H1 (cell line): ENCODE results near the gene PPP1R17. TPM values are rescaled to one million over a fixed set of nuclear protein-coding genes. Genes with fewer than 3 reads are reported as not detected.

ENCODE experiments used
- CTCF ChIA-PET: fragments of 300-600 bp; sonication (Branson Sonifier 250); formaldehyde crosslinking; loops from one replicate; lab custom pipeline; 2021; ENCODE audit not compliant: partially characterized antibody; lab: Charles Lee
- POLR2A ChIA-PET: fragments of 300-600 bp; sonication (Branson Sonifier 250); formaldehyde crosslinking; loops from one replicate; lab custom pipeline; 2021; ENCODE audit warnings: inconsistent platforms; ENCODE audit not compliant: partially characterized antibody; lab: Charles Lee
- DNase-seq, 2 experiments: peaks; one replicate each; pipeline versions ENCODE4 v3.0.0 to v3.0.0-alpha.2; 2010 to 2022; ENCODE audit warnings: low spot score in 2 of 2, low read depth in 1 of 2, mixed read lengths in 1 of 2
- FAIRE-seq: peaks from 2 replicates; lab custom pipeline; 2011; peaks lifted over from hg19 to GRCh38; lab: Jason Lieb, UNC
- H2AFZ ChIP-seq: 2 replicates; pipeline ENCODE4 v1.8.1; 2012; ENCODE audit warnings: low read length, inconsistent platforms
- H2AK5ac ChIP-seq: 2 replicates; pipeline ENCODE4 v1.6.1; 2013; ENCODE audit warnings: low read depth, low read length
- H2BK120ac ChIP-seq: replicated peaks from 2 replicates; pipeline ENCODE3; 2013; ENCODE audit warnings: low read depth, low read length, inconsistent platforms
- H2BK12ac ChIP-seq: 2 replicates; pipeline ENCODE4 v1.6.1; 2013; ENCODE audit warnings: low read depth, low read length
- H2BK15ac ChIP-seq: 2 replicates; pipeline ENCODE4 v1.6.1; 2013; ENCODE audit warnings: low read length
- H2BK20ac ChIP-seq: 2 replicates; pipeline ENCODE4 v1.6.1; 2013; ENCODE audit warnings: low read length
- H2BK5ac ChIP-seq: 2 replicates; pipeline ENCODE4 v1.6.1; 2013; ENCODE audit warnings: low read depth, low read length
- H3K14ac ChIP-seq: 2 replicates; pipeline ENCODE4 v1.6.1; 2013; ENCODE audit warnings: inconsistent platforms; ENCODE audit not compliant: insufficient read length
- H3K18ac ChIP-seq: 2 replicates; pipeline ENCODE4 v1.6.1; 2013; ENCODE audit warnings: low read length; ENCODE audit errors: extremely low read depth
- H3K23ac ChIP-seq: 2 replicates; pipeline ENCODE4 v1.6.1; 2013; ENCODE audit warnings: inconsistent platforms; ENCODE audit not compliant: insufficient read length
- H3K23me2 ChIP-seq: 2 replicates; pipeline ENCODE4 v1.6.1; 2013; ENCODE audit warnings: low read depth, low read length
- H3K27ac ChIP-seq: 2 replicates; pipeline ENCODE4 v1.6.1; 2011; ENCODE audit warnings: low read depth, low read length, inconsistent platforms
- H3K27me3 ChIP-seq, 4 experiments: replicated peaks in 1 of 4; 1 replicate in 1 of 4; 2 replicates in 3 of 4; pipeline versions ENCODE4 v1.6.1 to v1.8.1; 2011 to 2013; ENCODE audit warnings: low read length in 3 of 4, mild to moderate bottlenecking in 3 of 4, inconsistent platforms in 2 of 4, mixed read lengths in 2 of 4, moderate library complexity in 1 of 4; ENCODE audit not compliant: control insufficient read depth in 3 of 4, insufficient read depth in 3 of 4; ENCODE audit errors: extremely low read depth in 1 of 4
- H3K36me3 ChIP-seq, 4 experiments: 2 replicates each; pipeline versions ENCODE4 v1.6.1 to v1.8.1; 2011 to 2013; ENCODE audit warnings: mild to moderate bottlenecking in 4 of 4, low read length in 3 of 4, moderate library complexity in 2 of 4, control low read depth in 1 of 4, inconsistent platforms in 1 of 4; ENCODE audit not compliant: insufficient read depth in 4 of 4, control insufficient read depth in 2 of 4
- H3K4ac ChIP-seq: replicated peaks from 2 replicates; pipeline ENCODE3; 2013; ENCODE audit warnings: low read length, low read depth, mixed read lengths, inconsistent platforms; ENCODE audit not compliant: insufficient read length
- H3K4me1 ChIP-seq, 4 experiments: replicated peaks in 1 of 4; 1 replicate in 1 of 4; 2 replicates in 3 of 4; pipeline versions ENCODE4 v1.6.1 to v1.8.1; 2011 to 2013; ENCODE audit warnings: low read length in 3 of 4, inconsistent platforms in 2 of 4, mixed read lengths in 1 of 4; ENCODE audit not compliant: insufficient read depth in 4 of 4, control insufficient read depth in 3 of 4
- H3K4me2 ChIP-seq, 2 experiments: 2 replicates each; pipeline versions ENCODE4 v1.6.1 to v1.8.1; 2011 to 2013; ENCODE audit warnings: low read depth in 2 of 2, low read length in 2 of 2, control low read depth in 1 of 2, inconsistent platforms in 1 of 2, mild to moderate bottlenecking in 1 of 2; ENCODE audit not compliant: insufficient read depth in 1 of 2
- H3K4me3 ChIP-seq, 4 experiments: fragments of 200-600, 300-600 bp in 1 of 4; sonication (generic), shearing (Covaris generic), sonication (Bioruptor Twin) in 1 of 4; 2 replicates each; pipeline versions ENCODE4 v1.5.1 to v1.8.1; 2011 to 2016; ENCODE audit warnings: low read length in 4 of 4, low read depth in 3 of 4, control low read depth in 2 of 4, inconsistent platforms in 2 of 4, mild to moderate bottlenecking in 2 of 4, mixed read lengths in 1 of 4, moderate library complexity in 1 of 4; ENCODE audit not compliant: insufficient read depth in 2 of 4; ENCODE audit errors: extremely low read depth in 1 of 4
- H3K56ac ChIP-seq: replicated peaks from 2 replicates; pipeline ENCODE3; 2013; ENCODE audit warnings: low read depth, mild to moderate bottlenecking, mixed read lengths, low read length, inconsistent platforms; ENCODE audit not compliant: insufficient read length
- H3K79me1 ChIP-seq: 2 replicates; pipeline ENCODE4 v1.6.1; 2013; ENCODE audit warnings: low read depth, low read length, control low read depth
- H3K79me2 ChIP-seq, 2 experiments: 2 replicates each; pipeline versions ENCODE4 v1.6.1 to v1.8.1; 2012 to 2013; ENCODE audit warnings: low read length in 2 of 2, mild to moderate bottlenecking in 2 of 2, inconsistent platforms in 1 of 2; ENCODE audit not compliant: insufficient read depth in 2 of 2, control insufficient read depth in 1 of 2
- H3K9ac ChIP-seq, 4 experiments: replicated peaks in 1 of 4; 1 replicate in 1 of 4; 2 replicates in 3 of 4; pipeline versions ENCODE4 v1.6.1 to v1.8.1; 2011 to 2013; ENCODE audit warnings: low read depth in 3 of 4, low read length in 3 of 4, control low read depth in 2 of 4, mild to moderate bottlenecking in 2 of 4, moderate library complexity in 2 of 4, inconsistent platforms in 1 of 4; ENCODE audit errors: extremely low read depth in 1 of 4
- H3K9me3 ChIP-seq, 2 experiments: 2 replicates each; pipeline versions ENCODE4 v1.6.1 to v1.8.1; 2012 to 2013; ENCODE audit warnings: mild to moderate bottlenecking in 2 of 2, moderate library complexity in 2 of 2, control low read depth in 1 of 2, inconsistent platforms in 1 of 2, low read depth in 1 of 2, low read length in 1 of 2, mixed read lengths in 1 of 2; ENCODE audit not compliant: insufficient read depth in 2 of 2
- H4K20me1 ChIP-seq, 2 experiments: replicated peaks in 1 of 2; 2 replicates each; pipeline versions ENCODE3 to v1.8.1; 2011 to 2013; ENCODE audit warnings: inconsistent platforms in 2 of 2, low read length in 2 of 2, mild to moderate bottlenecking in 1 of 2; ENCODE audit not compliant: insufficient read depth in 2 of 2, control insufficient read depth in 1 of 2
- H4K5ac ChIP-seq: 2 replicates; pipeline ENCODE4 v1.6.1; 2013; ENCODE audit warnings: low read length, low read depth, mixed read lengths, inconsistent platforms; ENCODE audit not compliant: insufficient read length
- H4K8ac ChIP-seq: 2 replicates; pipeline ENCODE4 v1.8.0; 2013; ENCODE audit warnings: mild to moderate bottlenecking, moderate library complexity, low read length, inconsistent platforms; ENCODE audit not compliant: insufficient read depth; ENCODE audit errors: extremely low read depth
- H4K91ac ChIP-seq: replicated peaks from 2 replicates; pipeline ENCODE3; 2013; ENCODE audit warnings: low read length, mixed read lengths, inconsistent platforms; ENCODE audit not compliant: insufficient read length
- CBX5 ChIP-seq: fragments of 300-800, 300-1000 bp; sonication (generic); IDR thresholded peaks from 2 replicates; pipeline ENCODE4 v1.7.1; 2016; ENCODE audit warnings: antibody characterized with exemption, low read length, low read depth
- CHD1 ChIP-seq: IDR thresholded peaks from 2 replicates; pipeline ENCODE4 v1.6.1; 2012; ENCODE audit warnings: low read depth, low read length, improper control_type of control experiment
- CREB1 ChIP-seq: IDR thresholded peaks from 2 replicates; pipeline ENCODE4 v1.6.1; 2012; ENCODE audit warnings: inconsistent platforms
- GABPA ChIP-seq: IDR thresholded peaks from 2 replicates; pipeline ENCODE4 v1.6.1; 2011; ENCODE audit warnings: mild to moderate bottlenecking, low read length, moderate library complexity, borderline replicate concordance; ENCODE audit not compliant: insufficient read depth
- KDM4A ChIP-seq: IDR thresholded peaks from one replicate; pipeline ENCODE4 v1.7.1; 2012; ENCODE audit warnings: low read depth, mild to moderate bottlenecking, moderate library complexity, low read length, inconsistent platforms; ENCODE audit not compliant: severe bottlenecking
- KDM5A ChIP-seq: fragments of 200-600 bp; IDR thresholded peaks from 2 replicates; pipeline ENCODE4 v1.7.1; 2012; ENCODE audit warnings: mild to moderate bottlenecking, low read length, inconsistent platforms, mixed read lengths
- MAFK ChIP-seq: IDR thresholded peaks from 2 replicates; pipeline ENCODE4 v1.6.1; 2012; ENCODE audit warnings: low read depth, mild to moderate bottlenecking, improper control_type of control experiment, low read length
- NANOG ChIP-seq: IDR thresholded peaks from 2 replicates; pipeline ENCODE4 v1.6.1; 2011; ENCODE audit warnings: low read length, low read depth, mild to moderate bottlenecking, inconsistent platforms; ENCODE audit not compliant: insufficient read depth, poor library complexity, severe bottlenecking
- NRF1 ChIP-seq: IDR thresholded peaks from 2 replicates; pipeline ENCODE4 v1.6.1; 2011; ENCODE audit warnings: mild to moderate bottlenecking, low read depth, low read length, improper control_type of control experiment
- RAD21 ChIP-seq, 2 experiments: IDR thresholded peaks in 1 of 2; conservative IDR thresholded peaks in 1 of 2; 2 replicates each; pipeline ENCODE4 v1.6.1; 2011; ENCODE audit warnings: low read depth in 2 of 2, low read length in 2 of 2, improper control_type of control experiment in 1 of 2, inconsistent platforms in 1 of 2, mild to moderate bottlenecking in 1 of 2, moderate library complexity in 1 of 2
- SAP30 ChIP-seq: fragments of 300-600 bp; sonication (generic); IDR thresholded peaks from 2 replicates; pipeline ENCODE4 v1.7.1; 2012; ENCODE audit warnings: low read length, moderate library complexity, mild to moderate bottlenecking, inconsistent platforms; ENCODE audit not compliant: insufficient read depth, insufficient replicate concordance
- SP2 ChIP-seq: IDR thresholded peaks from 2 replicates; pipeline ENCODE4 v1.6.1; 2012; ENCODE audit warnings: mild to moderate bottlenecking, low read length, inconsistent platforms
- SP4 ChIP-seq: IDR thresholded peaks from 2 replicates; pipeline ENCODE4 v1.6.1; 2012; ENCODE audit warnings: low read length, inconsistent platforms
- TBP ChIP-seq: IDR thresholded peaks from 2 replicates; pipeline ENCODE4 v1.6.1; 2011; ENCODE audit warnings: low read depth, low read length, improper control_type of control experiment
- WGBS, 2 experiments: shearing (Covaris generic) in 1 of 2; methylation state at CpG; one replicate each; pipeline versions ENCODE4 v1.1.6 to v1.1.7; 2013 to 2015; ENCODE audit warnings: low lambda C conversion rate in 2 of 2, mixed read lengths in 2 of 2, inconsistent platforms in 1 of 2, low coverage in 1 of 2, missing lambda C conversion rate in 1 of 2; ENCODE audit not compliant: insufficient replicate concordance in 2 of 2, insufficient coverage in 1 of 2, insufficient read length in 1 of 2; ENCODE audit errors: extremely low coverage in 1 of 2, missing lambda C conversion rate in 1 of 2; 5-methylcytosine and 5-hydroxymethylcytosine counted together
- polyA plus RNA-seq, 7 experiments: library from polyadenylated mRNA; depleted of rRNA in 3 of 7; stranded (reverse) in 5 of 7; unstranded in 2 of 7; fragments of >200 nt in 5 of 7; fragments of 200-250 nt in 2 of 7; gene quantifications; 1 replicate in 5 of 7; 2 replicates in 1 of 7; 4 replicates in 1 of 7; pipeline versions ENCODE4 v1.2.1 to v1.2.3, GENCODE V29; 2011 to 2013; ENCODE audit warnings: missing spikeins in 2 of 7, mixed read lengths in 2 of 7
- total RNA-seq: library from RNA; stranded (reverse); fragmentation: NEBNext Ultra II Directional; extraction: Animal tissue kit (Norgen Biotek cat#: 25700); gene quantifications from 2 replicates; pipeline ENCODE4 v1.2.1, GENCODE V29; 2021

Gene PPP1R17
- total and polyA plus RNA-seq, 2 of the 8 experiments (the other 6 are each of a cell fraction or from before 2014, with no cell fraction given): 1.5 to 2.5 TPM

GRCh38 chr7:31688996-31689395, 2.0 kb downstream of the PPP1R17 start:
- H3K18ac ChIP-seq: 0 out of 2 replicates have a peak overlapping the region, but pooled peaks have one; percentile 2
- no peak for FAIRE-seq
- no peak overlapping the region for H3K14ac ChIP-seq
- no peak overlapping the region for H2BK15ac ChIP-seq
- no peak overlapping the region for H2BK12ac ChIP-seq
- H3K23me2 ChIP-seq: no peaks in the 10 kb centered on the region
- peaks cover 0 to 24% (median 14%) of the 10 kb centered on the region in 4 experiments; a peak in 5 of 7 replicates for H3K4me1 ChIP-seq
- H3K4me3 ChIP-seq: peak overlapping the region in 1 of 4 experiments; percentile 24; a peak in 1 of 8 replicates
- peak overlapping the region in 1 of 2 experiments; percentile 51; a peak in 3 of 4 replicates for H3K4me2 ChIP-seq
- H3K56ac ChIP-seq: no peak overlapping the region
- no peak overlapping the region for H3K23ac ChIP-seq
- H2BK120ac ChIP-seq: no peak overlapping the region
- no peaks in the 10 kb centered on the region; a peak in 1 of 8 replicates for H3K36me3 ChIP-seq
- no peak overlapping the region for H4K91ac ChIP-seq
- peak overlapping the region; percentile 37; the same call in 1 of the 2 replicates for H2BK5ac ChIP-seq
- H2AK5ac ChIP-seq: no peak overlapping the region
- no peaks in the 10 kb centered on the region for H3K79me1 ChIP-seq
- no peaks in the 10 kb centered on the region for H4K20me1 ChIP-seq
- H4K8ac ChIP-seq: no peak overlapping the region
- H3K4ac ChIP-seq: no peak overlapping the region
- H2AFZ ChIP-seq: no peak overlapping the region
- H3K27ac ChIP-seq: no peak overlapping the region
- H3K9ac ChIP-seq: no peak overlapping the region
- no peaks in the 10 kb centered on the region for H3K79me2 ChIP-seq
- no peaks in the 10 kb centered on the region for H3K9me3 ChIP-seq
- CTCF ChIA-PET: interaction anchor here (1.2 kb wide), 1 partner anchor 37 kb away, joined by 3 read pairs; no protein-coding TSS in a partner anchor
- no peak overlapping the region for H4K5ac ChIP-seq
- WGBS, 2 experiments: 20% methylated on average over 2 of the region's 2 CpGs; no CpG with 5 or more reads in 1 of the 2 experiments
- no peak overlapping the region for H2BK20ac ChIP-seq
- H3K27me3 ChIP-seq: no peaks in the 10 kb centered on the region
- POLR2A ChIA-PET: no interaction called here
- no peak for DNase-seq
- TF ChIP-seq NRF1: no peak
- TF ChIP-seq SP4: no peak
- TF ChIP-seq NANOG: no peak
- TF ChIP-seq KDM5A: no peak
- no peak for TF ChIP-seq MAFK
- no peak for TF ChIP-seq RAD21 (IDR thresholded peaks at IDR 0.05 in 1 of 2, conservative IDR thresholded peaks at IDR 0.05 in 1 of 2; ENCODE audit: low read depth in 2 of 2, low read length in 2 of 2)
- TF ChIP-seq GABPA: no peak
- TF ChIP-seq SP2: no peak
- TF ChIP-seq KDM4A: no peak
- no peak for TF ChIP-seq TBP
- TF ChIP-seq CBX5: no peak
- no peak for TF ChIP-seq SAP30
- no peak for TF ChIP-seq CHD1
- TF ChIP-seq CREB1: no peak
